Breast epithelium (tissue), 3 donors: ENCODE measurements around the gene COL18A1.

Experiments
- CTCF ChIP-seq, 3 donors: fragments of 450-650 bp; IDR thresholded peaks; one replicate each; pipeline ENCODE4 v1.5.1; 2016 to 2017; ENCODE audit warnings: antibody characterized with exemption in 3 of 3, mild to moderate bottlenecking in 3 of 3, moderate library complexity in 3 of 3
- POLR2A ChIP-seq: fragments of 450-650 bp; IDR thresholded peaks from one replicate; pipeline ENCODE4 v1.6.1; 2016; ENCODE audit warnings: antibody characterized with exemption, mild to moderate bottlenecking, moderate library complexity
- POLR2AphosphoS5 ChIP-seq, 3 donors: sonication (generic); formaldehyde crosslinking; IDR thresholded peaks; one replicate each; pipeline ENCODE4 v1.6.1; 2017; ENCODE audit warnings: antibody characterized with exemption in 3 of 3

DNA sequence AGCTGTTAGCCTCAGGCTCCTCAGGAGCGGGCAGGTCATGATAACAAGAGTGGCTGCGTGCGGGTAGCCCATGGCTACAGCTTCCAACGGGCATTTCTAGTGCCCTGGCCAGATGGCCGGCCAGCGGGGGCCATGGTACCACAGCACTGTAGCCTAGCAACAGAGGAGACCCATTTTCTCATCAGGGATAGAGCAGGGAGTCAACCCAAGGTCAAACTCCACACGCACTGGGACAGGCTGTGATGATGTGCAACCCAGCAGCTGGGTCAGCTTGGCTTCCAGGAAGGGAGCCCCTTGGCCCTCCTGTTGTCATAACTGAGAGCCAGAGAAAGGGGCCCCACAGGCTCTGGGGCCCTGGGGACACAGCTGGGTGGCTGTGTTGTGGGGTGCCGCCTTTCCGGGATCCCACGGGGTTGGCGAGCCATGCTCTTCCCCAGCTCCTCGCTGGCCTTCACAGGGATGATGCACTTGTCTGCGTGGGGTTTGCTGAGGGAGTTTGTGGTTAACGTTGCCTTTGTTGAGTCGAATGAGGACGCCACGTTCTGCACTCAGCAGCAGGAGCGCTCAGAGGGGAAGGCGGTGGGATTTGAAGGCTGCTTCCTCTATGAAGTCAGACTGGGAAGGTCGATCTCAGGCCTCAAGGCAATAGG, 46.3 kb downstream of the COL18A1 start:
- TF ChIP-seq CTCF (IDR thresholded peaks at IDR 0.05), result no peak
- no peak for TF ChIP-seq POLR2AphosphoS5 (IDR thresholded peaks at IDR 0.05)
- no peak for TF ChIP-seq POLR2A
